ENCODE results near the gene ETS2. TPM values are rescaled to one million over a fixed set of nuclear protein-coding genes. Genes with fewer than 3 reads are reported as not detected.
"Not testable (repeated sequence)": the region's sequence is repeated elsewhere in the genome, so short reads cannot be mapped to it uniquely, and the experiment has no call there.

The ETS2 gene
- total RNA-seq, 1 donor from 2014 or later, result 40.9 TPM

DNA sequence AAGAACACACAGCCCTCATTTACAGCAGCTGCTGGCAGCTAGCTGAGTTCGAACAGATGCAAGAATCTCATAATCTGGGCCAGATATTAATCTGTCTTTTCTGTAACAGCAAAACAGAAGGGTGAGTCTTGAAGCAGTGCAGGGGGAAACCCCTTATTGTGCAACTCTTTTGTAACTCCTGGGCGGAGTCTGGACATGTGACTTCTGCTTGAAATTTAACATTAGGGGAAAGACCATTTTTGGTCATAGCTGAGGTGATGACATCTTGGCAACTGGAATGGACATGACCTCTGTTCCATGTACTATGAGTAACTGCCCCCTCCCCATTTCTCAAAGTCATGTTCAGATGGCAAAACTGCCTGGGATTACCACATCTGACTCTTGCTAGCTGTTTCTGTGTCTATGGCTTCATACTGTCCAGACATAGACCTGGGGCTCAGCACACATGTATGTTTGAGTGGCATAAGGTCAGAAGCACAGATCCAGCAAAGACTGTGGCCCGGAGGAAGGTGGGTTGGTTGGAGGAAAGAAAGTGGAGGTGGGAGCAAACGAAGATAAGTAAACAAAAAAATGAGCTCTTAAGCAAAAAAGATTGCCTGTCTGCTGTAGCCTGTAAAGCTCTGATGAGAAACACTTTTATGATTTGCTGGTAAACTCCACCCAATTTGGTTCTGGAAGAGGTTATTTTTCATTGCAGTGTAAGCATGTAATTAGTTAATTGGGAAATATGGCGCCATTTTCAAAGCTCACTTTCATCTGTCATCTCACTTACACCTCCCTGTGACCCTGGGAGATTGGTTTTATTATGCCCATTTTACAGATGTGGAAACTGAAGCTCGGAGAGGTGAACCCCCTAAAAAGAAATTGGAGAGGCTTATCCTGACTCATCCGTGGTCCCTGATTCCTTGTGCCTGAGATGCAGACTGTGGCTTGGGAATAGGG, 26.1 kb downstream of the ETS2 start:
- ATAC-seq (peak; percentile 84), DNase-seq (ENCODE audit: low spot score) (peak; percentile 87)

DNA sequence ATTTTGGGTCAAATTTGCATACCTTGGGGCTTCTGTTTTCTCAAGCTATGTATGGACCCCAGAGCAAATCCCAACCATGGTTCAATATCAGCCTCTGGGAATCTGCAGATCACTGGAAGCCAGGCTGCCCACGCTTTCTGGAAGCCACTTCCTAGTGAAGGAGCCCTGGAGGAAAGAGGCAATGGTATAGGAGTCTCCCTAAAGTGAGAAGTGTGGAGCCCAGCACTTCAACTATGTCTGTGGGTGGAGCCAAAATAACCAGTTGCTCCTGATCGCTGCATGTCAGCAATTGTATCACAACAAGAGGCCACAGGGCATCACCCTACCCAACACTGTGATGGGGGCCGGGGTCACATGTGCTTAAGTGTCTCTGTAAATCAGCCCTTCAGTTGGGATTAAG, 26.9 kb downstream of the ETS2 start:
- ATAC-seq (no peak), DNase-seq (ENCODE audit: low spot score) (no peak)

DNA sequence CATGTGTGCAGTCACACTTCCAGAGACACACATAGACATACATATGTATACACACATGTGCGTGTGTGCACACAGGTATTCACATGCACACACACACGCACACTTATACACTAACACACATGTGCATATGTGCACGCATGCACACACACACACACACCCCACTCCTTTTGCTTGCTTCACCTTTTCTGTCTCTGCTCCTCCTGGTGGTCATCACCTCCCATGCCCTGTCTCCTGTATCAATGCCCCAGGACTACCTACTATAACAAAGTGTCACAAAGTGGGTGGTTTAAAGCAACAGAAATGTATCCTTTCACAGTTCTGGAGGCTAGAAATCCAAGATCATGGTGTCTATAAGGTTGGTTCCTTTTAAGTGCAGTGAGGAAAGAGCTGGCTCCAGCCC, 27.4 kb downstream of the ETS2 start:
- ATAC-seq, result no peak
- no peak for DNase-seq (ENCODE audit: low spot score)

DNA sequence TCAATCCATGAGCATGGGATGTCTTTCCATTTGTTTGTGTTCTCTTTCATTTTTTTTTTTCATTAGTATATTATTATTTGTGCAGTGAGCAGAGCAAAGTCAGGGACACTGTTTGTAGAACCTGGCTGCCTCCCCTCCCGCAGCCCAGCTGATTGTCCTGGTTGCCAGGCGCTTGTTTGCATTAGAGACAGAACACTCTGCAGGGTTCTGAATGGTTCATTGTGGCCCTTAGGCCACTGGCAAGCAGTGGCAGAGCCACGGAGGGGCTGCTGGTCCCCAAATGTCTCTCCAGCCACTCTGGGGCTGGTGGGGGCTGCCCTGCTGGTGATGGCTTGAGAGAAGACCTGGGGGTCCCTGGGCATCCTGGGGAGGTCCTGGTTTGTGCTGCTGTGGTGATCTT, 29.0 kb downstream of the ETS2 start:
- DNase-seq (ENCODE audit: low spot score), result no peak
- ATAC-seq, result peak; percentile 15

DNA sequence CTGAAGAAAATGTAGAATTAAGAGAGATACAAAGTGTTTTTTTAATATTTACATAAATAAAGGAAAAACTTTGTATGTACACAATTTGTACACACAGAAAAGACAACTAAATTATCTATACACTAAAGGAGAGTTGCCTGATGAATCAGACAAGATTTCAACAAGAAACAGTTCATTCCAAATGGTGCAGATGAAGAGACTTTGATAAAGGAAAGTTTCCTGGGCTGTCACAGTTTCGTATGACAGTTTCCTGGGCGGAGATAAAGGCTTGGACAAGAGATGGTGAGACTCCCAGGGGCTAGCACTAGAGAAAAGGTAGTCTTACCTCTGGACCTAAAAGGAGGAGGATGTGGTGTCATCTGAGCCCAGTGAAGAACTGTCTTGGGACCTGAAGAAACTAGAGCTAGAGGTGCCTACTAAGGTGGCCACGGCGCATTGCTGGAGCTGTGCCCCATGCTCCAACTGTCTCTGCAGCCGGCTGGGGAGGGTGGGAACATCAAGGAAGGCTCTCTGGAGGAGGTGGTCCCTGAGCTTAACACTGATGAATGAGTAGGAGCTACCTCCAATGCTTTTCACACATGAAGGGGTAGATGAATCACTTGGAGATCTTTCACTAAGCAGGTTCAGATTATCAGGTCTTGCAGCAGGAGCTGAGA, 32.2 kb downstream of the ETS2 start:
- DNase-seq (ENCODE audit: low spot score), result no peak
- no peak for ATAC-seq

DNA sequence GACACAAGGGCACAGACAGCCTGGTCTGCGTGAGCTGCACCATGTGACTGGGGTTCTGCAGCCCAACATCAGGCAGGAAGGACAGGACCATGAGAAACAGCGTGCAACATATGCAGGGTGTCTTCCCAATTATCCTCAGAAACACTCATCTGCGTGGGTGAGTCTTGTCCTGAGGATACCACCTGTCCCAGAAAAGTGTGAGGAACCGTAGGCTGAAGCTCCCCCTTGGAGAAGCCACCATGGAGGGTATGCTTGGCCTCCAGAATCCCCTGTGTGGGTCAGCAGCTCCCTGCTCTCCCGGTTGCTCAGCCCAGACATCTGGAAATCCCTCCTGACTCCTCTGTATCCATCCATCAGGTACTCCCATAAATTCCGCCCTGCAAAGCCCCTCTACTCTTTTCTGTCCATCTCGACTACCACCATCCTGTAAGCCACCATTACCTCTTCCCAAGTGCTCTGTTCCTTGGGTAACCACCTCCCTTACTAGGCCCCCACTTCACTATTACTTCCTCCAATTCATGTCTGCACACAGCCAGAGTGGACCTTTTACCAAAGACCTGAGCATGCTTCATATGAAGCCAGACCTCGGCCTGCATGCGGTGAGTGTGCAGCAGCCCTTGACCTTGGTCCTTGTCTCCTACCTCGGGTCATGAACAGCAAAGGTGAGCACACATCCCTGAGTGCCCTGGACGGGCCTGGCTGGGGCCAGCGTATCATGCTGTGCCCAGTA, 33.0 kb downstream of the ETS2 start:
- peak; percentile 49 for ATAC-seq
- DNase-seq (ENCODE audit: low spot score), result no peak

DNA sequence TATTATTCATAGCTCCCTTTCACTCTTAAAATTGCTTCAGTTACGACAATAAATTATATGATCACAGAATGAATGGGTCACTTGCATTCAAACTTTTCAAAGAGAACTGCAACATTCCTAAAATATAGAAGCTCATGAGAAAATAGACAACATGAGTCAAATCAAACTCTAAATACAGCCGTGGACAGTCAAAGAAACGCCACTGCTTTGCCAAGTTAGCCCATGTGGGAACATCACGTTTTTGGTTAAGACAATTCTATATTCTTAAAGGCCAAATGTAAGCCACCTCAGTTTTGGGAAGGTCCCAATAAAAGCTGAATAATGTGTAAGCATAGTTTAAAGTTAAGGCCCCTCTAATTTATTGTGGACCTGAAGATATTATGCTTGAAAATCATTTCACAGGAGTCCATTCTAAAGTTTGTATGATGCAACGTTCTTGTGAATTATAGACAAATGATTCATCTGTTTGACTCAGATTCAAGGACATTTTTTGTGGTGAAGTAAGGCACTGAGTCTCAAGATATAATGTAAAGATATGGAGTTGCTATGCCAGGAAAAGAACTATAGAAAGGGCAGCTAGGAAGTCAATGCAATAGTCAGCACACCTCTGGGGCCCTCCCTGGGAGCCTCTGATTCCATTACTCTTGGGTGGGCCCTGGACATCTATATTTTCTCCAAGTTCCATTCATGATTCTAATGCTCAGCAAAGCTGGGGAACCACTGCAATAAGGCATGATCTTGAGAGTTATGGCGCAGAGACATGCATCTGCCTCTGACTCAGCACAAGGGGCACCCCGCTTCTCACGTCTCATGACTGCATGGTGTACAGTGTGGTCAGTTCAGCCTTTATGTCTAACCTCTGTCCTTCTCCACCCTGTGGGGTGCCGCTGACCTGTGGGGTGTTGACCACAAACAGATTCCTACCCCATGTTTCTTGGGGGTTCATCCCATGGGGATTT, 33.9 kb downstream of the ETS2 start:
- DNase-seq (ENCODE audit: low spot score), result no peak
- no peak for ATAC-seq

DNA sequence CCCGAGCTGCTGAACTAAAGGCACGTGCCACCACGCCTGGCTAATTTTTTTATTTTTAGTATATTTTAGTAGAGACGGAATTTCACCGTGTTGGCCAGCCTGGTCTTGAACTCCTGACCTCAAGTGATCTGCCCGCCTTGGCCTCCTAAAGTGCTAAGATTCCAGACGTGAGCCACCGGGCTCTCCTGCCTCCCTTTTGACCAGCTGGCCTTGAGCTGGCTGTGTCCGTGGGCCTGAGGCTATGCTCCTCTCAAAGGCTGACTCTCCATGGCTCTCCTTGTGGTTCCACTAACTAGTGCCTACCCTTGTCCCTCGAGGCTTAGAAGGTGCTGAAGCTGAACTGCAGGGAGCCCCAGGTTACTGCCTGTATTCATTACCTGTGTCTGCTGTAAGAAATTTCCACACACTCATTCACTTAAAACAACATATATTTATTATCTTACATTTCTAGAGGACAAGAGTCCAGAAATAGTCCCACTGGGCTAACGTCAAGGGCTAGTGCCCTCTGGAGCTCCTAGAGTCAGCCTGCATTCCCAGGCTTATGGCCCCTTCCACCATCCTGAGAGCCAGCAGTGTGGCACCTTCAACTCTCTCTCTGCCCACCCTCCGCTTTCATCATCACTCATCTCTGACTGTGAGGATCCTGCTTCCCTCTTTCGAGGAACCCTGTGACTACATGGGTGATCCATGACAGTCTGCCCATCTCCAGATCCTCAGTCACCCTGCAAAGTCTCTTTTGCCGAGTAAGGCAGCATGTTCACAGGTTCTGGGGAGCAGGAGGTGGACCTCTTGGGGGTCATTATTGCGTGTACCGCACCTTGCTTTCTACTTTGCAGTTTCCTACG, 34.9 kb downstream of the ETS2 start:
- DNase-seq (ENCODE audit: low spot score), result no peak
- ATAC-seq, result no peak

DNA sequence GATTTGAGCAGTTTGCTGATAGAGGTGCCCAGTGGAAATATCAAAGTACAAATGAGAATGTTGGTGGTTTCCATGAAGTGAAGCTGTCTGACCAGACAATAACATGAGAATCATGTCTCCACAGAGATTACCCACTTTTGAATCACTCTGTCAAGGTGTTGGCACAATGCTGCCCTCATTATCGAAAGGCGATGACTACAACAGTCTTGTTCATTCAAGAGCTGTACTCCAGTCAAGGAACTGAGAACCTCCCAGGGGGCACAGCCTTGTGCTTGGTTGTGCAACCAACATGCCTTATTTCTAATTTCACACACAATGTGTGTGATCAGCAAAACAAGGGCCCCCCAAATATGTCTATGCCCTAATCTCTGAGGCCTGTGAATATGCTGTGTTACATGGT, 35.7 kb downstream of the ETS2 start:
- DNase-seq (ENCODE audit: low spot score) (no peak), ATAC-seq (no peak)

DNA sequence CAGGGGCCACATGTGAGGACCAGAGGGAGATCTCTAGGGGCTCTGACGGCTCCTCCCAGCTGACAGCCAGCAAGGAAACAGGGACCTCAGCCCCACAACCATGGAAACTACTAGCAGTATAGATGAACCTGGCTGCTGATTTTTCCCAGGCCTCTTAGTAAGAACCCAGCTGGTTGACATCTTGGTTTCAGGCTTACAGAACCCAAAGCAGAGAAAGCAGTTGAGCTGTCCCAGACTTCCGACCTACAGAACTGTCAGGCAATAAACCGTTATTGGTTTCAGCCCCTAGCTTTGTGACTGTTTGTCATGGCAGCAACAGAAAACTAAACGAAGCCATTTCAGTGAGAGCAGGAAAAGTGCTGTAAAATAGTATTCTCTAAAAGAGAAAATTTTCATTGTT, 36.4 kb downstream of the ETS2 start:
- ATAC-seq (no peak), DNase-seq (ENCODE audit: low spot score) (no peak)

DNA sequence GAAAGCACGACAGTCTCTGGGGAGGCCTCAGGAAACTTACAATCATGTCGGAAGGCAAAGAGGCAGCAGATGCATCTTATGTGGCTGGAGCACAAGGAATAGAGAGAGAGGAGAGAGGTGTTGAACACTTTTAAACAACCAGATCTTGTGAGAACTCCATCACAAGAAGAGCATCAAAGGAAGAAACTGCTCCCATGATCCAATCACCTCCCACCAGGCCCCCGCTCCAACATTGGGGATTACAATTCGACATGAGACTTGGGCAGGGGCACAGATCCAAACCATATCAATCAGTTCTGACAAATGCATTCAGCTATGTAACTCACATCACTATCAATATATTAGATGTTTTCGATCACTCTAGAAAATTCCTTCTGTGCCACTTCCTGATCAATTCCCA, 37.6 kb downstream of the ETS2 start:
- DNase-seq (ENCODE audit: low spot score), result no peak
- no peak for ATAC-seq

DNA sequence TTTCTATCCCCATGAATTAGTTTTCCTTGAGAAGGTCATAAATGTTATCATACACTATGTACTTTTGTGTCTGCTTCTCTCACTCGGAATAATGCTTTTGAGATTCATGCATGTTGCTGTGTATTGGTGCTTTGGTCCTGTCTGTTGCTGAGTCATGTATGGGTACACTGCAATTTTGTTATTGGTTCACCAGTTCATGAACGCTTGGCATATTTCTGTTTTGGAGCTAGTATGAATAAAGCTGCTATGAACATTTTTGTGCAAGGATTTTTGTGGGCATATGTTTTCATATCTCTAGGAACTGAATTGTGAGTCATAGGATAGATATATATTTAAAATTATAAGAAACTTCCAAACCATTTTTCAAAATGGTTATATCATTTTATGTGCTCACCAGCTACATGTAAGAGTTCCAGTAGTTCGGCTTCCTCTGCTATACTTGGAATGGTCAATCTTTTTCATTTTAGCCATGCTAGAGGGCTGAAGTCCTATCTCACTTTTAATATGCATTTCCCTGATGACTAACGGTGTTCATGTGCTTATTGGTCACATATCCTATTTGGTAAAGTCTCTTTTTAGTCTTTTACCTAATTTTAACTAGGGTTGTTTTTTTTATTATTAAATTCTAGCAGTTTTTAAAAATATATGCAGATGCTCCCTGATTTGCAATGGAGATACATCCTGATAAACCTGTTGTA, 38.2 kb downstream of the ETS2 start:
- ATAC-seq, result no peak
- DNase-seq (ENCODE audit: low spot score), result no peak

DNA sequence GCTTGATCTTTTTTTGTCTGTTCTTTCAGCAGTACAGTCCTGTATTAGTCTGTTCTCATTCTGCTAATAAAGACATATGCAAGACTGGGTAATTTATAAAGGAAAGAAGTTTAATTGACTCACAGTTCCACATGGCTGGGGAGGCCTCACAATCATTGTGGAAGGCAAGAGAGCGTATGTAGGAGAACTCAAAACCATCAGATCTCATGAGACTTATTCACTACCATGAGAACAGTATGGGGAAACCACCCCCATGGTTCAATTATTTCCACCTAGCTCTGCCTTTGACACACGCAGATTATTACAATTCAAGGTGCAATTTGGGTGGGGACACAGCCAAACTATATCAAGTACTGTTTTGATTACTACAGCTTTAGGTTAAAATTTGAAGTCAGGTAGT, 39.6 kb downstream of the ETS2 start:
- not testable (repeated sequence) for DNase-seq (ENCODE audit: low spot score); ATAC-seq

DNA sequence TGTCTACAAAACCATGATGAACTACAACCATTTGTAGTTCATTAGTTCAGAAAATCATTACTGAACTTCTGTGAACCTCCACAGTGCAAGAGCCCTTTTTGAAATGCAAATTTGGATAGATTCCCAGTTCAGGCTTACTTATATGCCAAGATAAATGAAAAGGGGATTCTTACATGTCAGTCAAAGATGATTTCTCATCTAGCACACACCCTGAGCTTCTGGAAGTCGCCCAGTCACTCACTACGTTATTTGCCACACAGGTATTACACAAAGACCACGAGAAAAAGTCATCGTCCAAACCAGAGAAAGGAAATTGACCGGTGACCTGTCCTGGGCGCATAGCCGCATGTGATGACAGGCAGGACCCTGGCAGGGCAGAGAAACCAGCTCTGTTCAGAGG, 41.8 kb downstream of the ETS2 start:
- ATAC-seq, result peak; percentile 87
- peak; percentile 86 for DNase-seq (ENCODE audit: low spot score)

DNA sequence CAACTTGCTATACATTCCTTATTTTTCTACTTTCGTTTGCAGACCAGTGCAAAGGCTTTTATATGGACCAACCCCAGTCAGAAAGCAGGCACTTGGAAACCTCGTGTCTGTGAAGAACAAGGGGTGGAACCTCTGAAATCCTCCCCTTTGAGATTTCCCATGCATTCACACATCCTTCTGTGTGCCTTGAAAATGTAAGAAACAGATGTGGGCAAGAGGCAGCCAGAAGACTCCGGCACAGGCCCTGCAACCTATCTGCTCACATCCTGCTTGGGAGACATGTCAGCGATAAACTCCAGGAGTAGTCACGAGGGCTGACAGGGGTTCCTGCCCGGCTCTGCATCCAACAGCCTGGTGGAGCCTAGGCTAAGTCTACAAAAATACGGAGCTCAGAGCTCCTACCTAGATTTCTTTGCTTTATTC, 42.5 kb downstream of the ETS2 start:
- DNase-seq (ENCODE audit: low spot score), result no peak

DNA sequence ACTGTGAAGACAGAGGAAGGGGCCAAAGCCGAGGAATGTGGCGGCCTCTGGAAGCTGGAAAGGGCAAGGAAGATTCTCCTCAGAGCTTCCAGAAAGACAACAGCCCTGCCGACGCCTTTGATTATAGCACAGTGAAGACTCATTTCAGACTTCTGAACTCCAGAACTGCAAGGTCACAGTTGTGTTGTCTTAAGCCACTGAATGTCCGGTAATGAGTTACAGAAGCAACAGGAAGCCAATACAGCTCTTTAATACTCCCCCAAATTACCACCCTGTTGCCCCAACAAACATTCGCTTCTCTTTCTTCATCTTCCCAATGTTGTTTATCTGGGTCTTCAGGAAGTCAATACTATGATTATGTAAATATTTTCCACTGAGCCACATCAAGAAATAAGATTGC, 44.0 kb downstream of the ETS2 start:
- ATAC-seq (no peak), DNase-seq (ENCODE audit: low spot score) (peak; percentile 29)

More for the DNA sequence above, 42.5 kb downstream of the ETS2 start:
- peak; percentile 35 for ATAC-seq

DNA sequence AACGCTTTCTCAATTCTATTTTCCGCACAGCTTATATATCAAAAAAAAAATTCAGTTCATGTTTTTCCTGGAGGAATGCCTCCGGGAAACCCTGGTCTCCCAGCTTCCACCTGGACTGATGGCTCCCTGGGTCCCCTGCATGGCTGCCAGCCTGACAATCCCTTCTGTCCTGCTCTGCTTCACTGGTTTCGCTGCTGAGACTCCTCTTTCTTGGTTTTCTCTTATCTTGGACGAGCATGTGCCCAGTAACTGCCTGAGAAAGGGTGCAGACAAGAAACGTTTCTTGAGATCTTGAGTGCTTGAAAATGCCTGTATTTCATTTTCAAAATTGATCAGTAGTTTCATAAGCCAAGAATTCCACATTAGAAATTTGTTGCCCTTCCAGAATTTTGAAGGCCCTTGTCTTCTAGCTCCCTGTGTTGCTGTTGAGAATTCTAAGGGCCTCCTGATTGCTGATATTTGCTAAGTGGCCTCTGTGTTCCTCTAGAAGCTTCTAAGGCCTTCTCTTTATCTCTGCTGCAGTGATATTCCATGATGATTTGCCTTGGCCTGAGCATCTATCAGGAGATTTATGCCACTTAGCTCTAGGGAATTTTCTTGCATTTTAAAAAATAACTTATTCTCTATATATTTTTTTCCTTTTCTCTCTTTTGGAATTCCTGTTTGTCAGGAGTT, 44.7 kb downstream of the ETS2 start:
- no peak for ATAC-seq
- peak; percentile 26 for DNase-seq (ENCODE audit: low spot score)

DNA sequence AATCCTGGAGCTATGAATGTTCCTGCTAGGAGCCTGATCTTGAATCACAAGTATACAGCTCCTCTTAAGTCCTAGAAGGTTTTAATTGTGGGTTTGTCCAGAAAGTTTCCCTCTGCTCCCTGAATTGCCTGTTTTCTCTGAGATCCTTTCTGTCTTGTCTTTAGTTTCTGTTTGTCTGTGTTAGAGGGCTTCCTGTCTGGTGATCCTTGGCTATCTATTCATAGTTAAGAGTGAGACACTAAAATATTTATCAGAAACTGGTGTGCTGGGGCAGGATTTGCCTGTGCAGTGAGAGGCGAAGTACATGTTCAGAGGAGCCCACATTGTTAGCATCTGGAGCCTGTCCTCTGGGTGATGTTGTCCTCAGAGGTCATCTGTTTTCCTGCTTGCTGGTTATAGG, 45.4 kb downstream of the ETS2 start:
- ATAC-seq (no peak), DNase-seq (ENCODE audit: low spot score) (no peak)

All from left lobe of liver (tissue), 2 donors.